Left ventricle myocardium inferior (tissue), 1 donor: Measurements from ENCODE around the gene FANCI. TPM values are rescaled to one million over a fixed set of nuclear protein-coding genes. Genes with fewer than 3 reads are reported as not detected.

Experiments used
- DNase-seq: peaks from one replicate; pipeline ENCODE4 v3.0.0-alpha.2; 2020
- H3K27ac ChIP-seq: fragments of 200-600 bp; replicated peaks from 2 replicates; pipeline ENCODE4 v1.8.0; 2021
- H3K27me3 ChIP-seq: fragments of 200-600 bp; 2 replicates; pipeline ENCODE4 v1.8.0; 2021; ENCODE audit warnings: low read depth
- H3K36me3 ChIP-seq: fragments of 200-600 bp; 2 replicates; pipeline ENCODE4 v1.8.0; 2021
- H3K4me1 ChIP-seq: fragments of 200-600 bp; 2 replicates; pipeline ENCODE4 v1.8.0; 2021
- H3K4me3 ChIP-seq: fragments of 200-600 bp; 2 replicates; pipeline ENCODE4 v1.8.0; 2021; ENCODE audit warnings: mild to moderate bottlenecking, moderate library complexity
- H3K9me3 ChIP-seq: fragments of 200-600 bp; replicated peaks from 2 replicates; pipeline ENCODE4 v1.8.0; 2021
- intact Hi-C: fragments of 100-400 bp; cut with micrococcal nuclease; formaldehyde crosslinking; loops from one replicate; pipeline ENCODE4 v1.11.0; 2022
- total RNA-seq: library from RNA; stranded (reverse); fragmentation: NEBNext Ultra II Directional; extraction: Animal tissue kit (Norgen Biotek cat#: 25700); gene quantifications from one replicate; pipeline ENCODE4 v1.2.1, GENCODE V29; 2021
- TF ChIP-seq, protein P1 (sequence below): fragments of 200-600 bp; IDR thresholded peaks from 2 replicates; pipeline ENCODE4 v1.8.0; 2021; ENCODE audit warnings: antibody characterized with exemption, mild to moderate bottlenecking, borderline replicate concordance
- donor health status: DM: no; HTN: yes; CAD: no; lungs with severe emphysema.

The FANCI gene
- total RNA-seq, 1 donor from 2014 or later: 2.7 TPM

- TF ChIP-seq, protein P1, sequence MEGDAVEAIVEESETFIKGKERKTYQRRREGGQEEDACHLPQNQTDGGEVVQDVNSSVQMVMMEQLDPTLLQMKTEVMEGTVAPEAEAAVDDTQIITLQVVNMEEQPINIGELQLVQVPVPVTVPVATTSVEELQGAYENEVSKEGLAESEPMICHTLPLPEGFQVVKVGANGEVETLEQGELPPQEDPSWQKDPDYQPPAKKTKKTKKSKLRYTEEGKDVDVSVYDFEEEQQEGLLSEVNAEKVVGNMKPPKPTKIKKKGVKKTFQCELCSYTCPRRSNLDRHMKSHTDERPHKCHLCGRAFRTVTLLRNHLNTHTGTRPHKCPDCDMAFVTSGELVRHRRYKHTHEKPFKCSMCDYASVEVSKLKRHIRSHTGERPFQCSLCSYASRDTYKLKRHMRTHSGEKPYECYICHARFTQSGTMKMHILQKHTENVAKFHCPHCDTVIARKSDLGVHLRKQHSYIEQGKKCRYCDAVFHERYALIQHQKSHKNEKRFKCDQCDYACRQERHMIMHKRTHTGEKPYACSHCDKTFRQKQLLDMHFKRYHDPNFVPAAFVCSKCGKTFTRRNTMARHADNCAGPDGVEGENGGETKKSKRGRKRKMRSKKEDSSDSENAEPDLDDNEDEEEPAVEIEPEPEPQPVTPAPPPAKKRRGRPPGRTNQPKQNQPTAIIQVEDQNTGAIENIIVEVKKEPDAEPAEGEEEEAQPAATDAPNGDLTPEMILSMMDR: no peak
- Histone ChIP-seq H3K9me3 (no peaks in the 10 kb centered on the region), H3K36me3 (peaks cover 97% of the 10 kb centered on the region), H3K4me1 (no peaks in the 10 kb centered on the region), H3K27me3 (no peaks in the 10 kb centered on the region), H3K27ac (no peak overlapping the region), H3K4me3 (no peak overlapping the region)
- DNase-seq: no peak
- intact Hi-C loops: no loop called here
Measured at GRCh38 chr15:89322822-89323221, 79.0 kb downstream of the FANCI start.

DNA sequence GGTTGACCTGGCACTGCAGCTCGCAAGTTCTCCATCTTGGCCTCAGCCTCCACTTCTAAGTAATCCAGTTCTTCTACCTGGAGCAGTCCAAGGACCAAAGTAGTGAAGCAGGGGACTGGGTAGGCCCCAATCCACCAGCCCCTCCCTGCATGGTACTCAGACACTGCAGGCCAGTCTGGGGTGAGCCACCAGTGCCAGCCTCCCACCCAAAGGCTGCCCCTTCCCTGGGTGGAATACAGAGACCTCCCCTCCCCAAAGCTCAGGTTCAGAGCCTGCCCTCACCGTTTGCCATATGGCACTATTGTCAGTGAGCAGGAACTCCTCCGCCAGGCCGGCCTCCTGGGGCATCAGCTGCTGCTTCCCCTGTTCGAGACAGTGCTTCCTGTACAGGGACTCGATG is 80.0 kb downstream of the FANCI start:
- Histone ChIP-seq H3K36me3 (peaks cover 97% of the 10 kb centered on the region), H3K27me3 (no peaks in the 10 kb centered on the region), H3K9me3 (no peaks in the 10 kb centered on the region), H3K27ac (no peak overlapping the region), H3K4me1 (peaks cover 8% of the 10 kb centered on the region), H3K4me3 (no peak overlapping the region)
- DNase-seq: no peak
- intact Hi-C loops: no loop called here
- TF ChIP-seq, protein P1: no peak

GRCh38 chr15:89325039-89325803 is 81.4 kb downstream of the FANCI start:
- H3K27ac ChIP-seq: no peak overlapping the region
- no peak for DNase-seq
- intact Hi-C loops: no loop called here
- peaks cover 21% of the 10 kb centered on the region for H3K4me1 ChIP-seq
- no peaks in the 10 kb centered on the region for H3K9me3 ChIP-seq
- TF ChIP-seq, protein P1: no peak
- H3K36me3 ChIP-seq: peaks cover 97% of the 10 kb centered on the region
- H3K27me3 ChIP-seq: no peaks in the 10 kb centered on the region
- no peak overlapping the region for H3K4me3 ChIP-seq

DNA sequence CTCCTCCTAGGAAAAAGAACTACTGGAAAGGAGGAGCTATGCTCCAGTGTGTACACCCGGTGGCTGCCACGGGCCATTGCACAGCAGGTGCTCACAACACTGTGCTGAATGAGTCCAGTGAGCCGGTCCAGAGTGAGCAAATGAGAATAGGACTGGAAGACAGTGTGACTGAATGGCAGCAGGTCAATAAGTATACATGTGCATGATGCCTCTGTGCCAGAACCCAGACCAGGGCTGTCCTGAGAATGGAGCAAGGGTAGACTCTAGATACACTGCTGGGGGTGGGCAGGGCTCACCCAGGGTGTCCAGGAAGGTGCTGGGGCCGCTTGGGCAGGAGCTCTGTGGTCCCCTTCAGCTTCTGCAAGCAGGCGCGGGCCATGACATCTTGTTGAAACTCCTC is 82.5 kb downstream of the FANCI start:
- H3K27me3 ChIP-seq: no peaks in the 10 kb centered on the region
- H3K36me3 ChIP-seq: peaks cover 97% of the 10 kb centered on the region
- H3K27ac ChIP-seq: no peak overlapping the region
- no peak for DNase-seq
- intact Hi-C loops: no loop called here
- TF ChIP-seq, protein P1: no peak
- no peak overlapping the region for H3K4me3 ChIP-seq
- no peaks in the 10 kb centered on the region for H3K9me3 ChIP-seq
- H3K4me1 ChIP-seq: peaks cover 32% of the 10 kb centered on the region

GRCh38 chr15:89327113-89327512 is 83.3 kb downstream of the FANCI start:
- Histone ChIP-seq H3K4me1 (peaks cover 40% of the 10 kb centered on the region), H3K4me3 (no peak overlapping the region), H3K27me3 (no peaks in the 10 kb centered on the region), H3K36me3 (peaks cover 97% of the 10 kb centered on the region), H3K9me3 (no peaks in the 10 kb centered on the region), H3K27ac (no peak overlapping the region)
- DNase-seq: no peak
- intact Hi-C loops: no loop called here
- TF ChIP-seq, protein P1: no peak
